Sciatic nerve (tissue), 2 donors: ENCODE results near the gene EEF2K. TPM values are rescaled to one million over a fixed set of nuclear protein-coding genes. Genes with fewer than 3 reads are reported as not detected.

Source experiments
- ATAC-seq: fragments of 200-7000 bp; cut with Tn5 transposase; one replicate; pipeline ENCODE4 v1.9.1; 2020; ENCODE audit warnings: mild to moderate bottlenecking, moderate library complexity
- DNase-seq: peaks from one replicate; pipeline ENCODE4 v3.0.0-alpha.2; 2020; ENCODE audit warnings: low spot score
- intact Hi-C: fragments of 100-400 bp; cut with DNase I; formaldehyde crosslinking; loops from one replicate; pipeline ENCODE4 v1.14.2; 2022
- total RNA-seq: library from RNA; stranded (reverse); fragmentation: NEBNext Ultra II Directional; extraction: Animal tissue kit (Norgen Biotek cat#: 25700); gene quantifications from one replicate; pipeline ENCODE4 v1.2.1, GENCODE V29; 2021
- donor health status: DM: no; HTN: no; CAD: no.
- donor health status: DM: no; HTN: no; CAD: no.

Gene EEF2K
- total RNA-seq, 1 donor from 2014 or later: 47.0 TPM

DNA sequence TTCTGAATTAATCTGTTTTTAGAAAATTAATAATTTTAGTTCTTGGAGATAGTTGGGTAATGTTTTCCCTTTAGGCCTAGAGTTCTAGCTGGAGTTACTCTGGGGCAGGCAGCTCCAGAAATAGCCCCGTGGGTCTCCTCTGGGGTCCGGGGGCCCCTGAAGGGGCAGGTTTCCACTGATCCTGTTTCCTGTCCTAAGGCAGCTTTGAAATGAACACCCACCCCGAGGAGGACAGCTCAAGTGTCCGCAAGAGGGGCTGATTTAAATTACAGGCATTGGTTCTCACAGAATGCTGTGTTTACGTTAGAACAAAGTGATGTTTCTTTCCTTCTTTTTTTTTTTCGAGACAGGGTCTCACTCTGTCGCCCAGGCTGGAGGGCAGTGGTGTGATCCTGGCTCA lies 23.8 kb downstream of the EEF2K start:
- intact Hi-C loops: no loop called here
- DNase-seq (no peak), ATAC-seq (no peak)

DNA sequence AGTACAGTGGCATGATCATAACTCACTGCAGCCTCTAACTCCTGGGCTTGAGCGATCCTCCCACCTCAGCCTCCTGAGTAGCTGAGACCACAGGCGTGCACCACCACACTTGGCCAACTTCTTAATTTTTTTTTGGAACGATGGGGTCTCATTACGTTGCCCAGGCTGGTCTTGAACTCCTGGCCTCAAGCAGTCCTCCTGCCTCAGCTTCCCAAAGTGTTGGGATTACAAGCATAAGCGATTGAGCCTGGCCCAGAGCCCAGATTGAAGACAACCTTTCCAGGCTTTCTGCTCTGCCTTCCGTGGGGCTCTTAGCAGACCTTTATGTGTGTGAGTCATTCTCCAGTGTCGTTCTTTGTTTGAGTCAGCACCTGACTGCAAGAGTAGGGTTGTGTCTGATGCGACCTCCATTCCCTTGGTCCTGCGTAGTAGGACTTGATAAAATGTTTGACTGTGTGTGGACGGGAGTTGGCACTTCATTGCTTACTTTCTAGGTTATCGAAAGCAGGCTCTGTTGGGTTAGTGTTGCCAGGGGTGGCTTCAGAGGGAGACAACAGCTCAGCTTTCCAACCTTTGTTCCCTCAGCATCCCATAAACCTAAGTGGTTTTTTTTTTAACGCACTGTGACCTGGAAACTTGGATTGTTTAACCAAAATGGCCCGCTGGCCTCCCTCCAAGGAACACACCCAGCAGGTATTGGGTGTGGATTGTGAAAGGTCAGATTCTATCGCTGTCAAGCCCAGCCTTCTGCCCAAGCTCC lies 26.4 kb downstream of the EEF2K start:
- no peak for DNase-seq
- intact Hi-C loops: no loop called here
- ATAC-seq: no peak

DNA sequence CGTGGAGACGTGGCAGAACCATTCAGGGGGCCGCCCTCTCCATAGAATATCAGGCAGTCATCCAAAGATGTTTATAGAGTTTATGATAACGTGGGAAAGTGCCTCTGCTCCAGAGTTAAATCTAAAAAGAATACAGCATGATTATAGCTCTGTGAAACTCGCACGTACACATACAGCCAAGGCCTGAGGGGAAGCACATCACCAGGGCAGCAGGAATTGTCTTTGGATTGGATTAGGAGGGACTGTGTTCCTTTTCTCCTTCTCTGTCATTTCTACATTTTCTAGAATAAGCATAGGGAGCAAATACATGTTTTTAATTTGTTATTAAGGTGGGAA lies 26.9 kb downstream of the EEF2K start:
- no peak for DNase-seq
- no peak for ATAC-seq
- intact Hi-C loops: no loop called here

DNA sequence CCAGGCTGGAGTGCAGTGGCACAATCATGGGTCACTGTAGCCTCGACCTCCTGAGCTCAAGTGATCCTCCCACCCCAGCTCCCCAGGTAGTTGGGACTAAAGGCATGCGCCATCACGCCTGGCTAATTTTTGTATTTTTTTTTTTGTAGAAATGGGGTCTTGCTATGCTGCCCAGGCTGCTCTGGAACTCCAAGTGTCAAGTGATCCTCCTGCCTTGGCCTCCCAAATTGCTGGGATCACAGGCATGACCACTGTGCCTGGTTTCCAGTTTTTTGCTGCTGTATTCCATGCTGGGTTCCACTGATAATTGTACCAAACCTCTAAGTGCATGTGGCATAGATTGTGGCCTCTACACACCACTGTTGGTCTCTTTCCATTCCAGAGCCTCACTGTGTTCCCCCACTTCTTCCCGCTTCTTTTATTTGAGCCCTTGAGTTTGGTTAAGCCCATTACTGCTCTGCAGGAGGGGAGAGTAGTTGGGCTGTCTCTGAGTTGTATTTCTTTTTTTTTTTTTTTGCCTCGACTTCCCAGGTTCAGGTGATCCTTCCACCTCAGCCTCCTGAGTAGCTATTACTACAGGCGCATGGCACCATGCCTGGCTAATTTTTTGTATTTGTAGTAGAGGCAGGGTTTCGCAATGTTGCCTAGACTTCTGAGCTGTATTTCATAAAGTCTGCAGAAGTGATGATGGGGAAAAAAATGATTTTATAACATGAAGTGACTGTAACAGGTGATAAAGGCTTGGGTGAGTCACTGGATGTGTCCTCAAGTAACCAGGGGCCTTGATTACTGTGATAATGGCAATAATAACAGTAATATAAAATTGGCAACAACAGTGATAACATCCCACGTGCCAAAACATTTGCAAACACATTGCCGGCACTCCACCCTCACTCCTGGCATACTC lies 30.0 kb downstream of the EEF2K start:
- intact Hi-C loops: no loop called here
- ATAC-seq (peak; percentile 78), DNase-seq (no peak)

DNA sequence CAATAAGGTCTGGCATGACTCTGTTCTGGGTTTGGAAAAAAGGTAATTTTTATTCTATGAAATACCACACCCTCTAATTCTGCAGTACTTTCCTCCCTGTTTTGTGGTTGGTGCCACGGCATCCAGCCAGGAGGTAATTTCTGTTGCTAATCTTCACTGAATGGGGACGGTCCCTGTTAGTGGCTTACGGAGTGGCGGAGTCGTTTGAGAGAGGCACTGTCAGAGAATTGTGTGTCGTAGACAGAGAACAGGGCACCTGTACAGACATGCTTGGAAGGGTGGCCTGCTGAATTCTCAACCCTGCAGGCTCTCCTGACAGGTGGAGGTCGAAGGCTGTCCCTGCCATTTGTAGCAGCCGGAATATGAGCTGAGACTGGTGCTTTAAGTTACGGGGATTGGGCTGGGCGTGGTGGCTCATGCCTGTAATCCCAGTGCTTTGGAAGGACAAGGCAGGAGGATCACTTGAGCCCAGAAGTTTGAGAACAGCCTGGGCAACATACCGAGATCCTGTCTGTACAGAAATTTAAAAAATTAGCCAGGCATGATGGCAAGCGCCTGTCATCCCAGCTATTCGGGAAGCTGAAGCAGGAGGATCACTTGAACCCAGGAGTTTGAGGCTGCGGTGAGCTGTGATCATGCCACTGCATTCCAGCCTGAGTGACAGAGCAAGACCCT lies 33.2 kb downstream of the EEF2K start:
- intact Hi-C loops: no loop called here
- ATAC-seq: no peak
- no peak for DNase-seq

DNA sequence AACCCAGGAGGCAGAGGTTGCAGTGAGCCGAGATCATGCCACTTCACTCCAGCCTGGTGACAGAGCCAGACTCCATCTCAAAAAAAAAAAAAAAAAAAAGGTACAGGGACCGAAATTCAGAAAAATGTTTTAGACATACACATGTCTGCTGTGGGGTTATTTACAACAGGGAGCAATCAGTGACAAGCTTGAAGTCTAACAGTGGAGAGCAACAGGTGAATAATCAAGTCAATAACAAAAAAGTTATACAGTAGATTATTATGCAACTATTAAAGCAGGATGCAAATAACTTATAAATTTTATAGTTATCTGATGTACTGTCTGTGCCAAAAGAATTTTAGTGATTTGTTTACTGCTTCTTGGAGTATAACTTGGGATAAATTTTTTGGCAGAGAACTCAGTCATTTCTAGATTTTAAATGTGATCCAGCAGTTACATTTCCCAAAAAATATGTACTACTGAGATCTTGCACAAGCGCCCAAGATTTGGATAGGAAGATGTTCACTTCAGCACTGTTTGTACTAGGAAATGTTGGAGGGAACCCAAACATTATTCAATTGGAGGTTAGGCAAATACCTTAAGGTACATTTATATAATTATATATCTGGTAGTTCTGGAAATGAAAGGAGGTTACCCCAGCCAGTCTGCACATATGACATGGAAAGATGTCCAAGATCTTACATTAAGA lies 34.1 kb downstream of the EEF2K start:
- intact Hi-C loops: no loop called here
- ATAC-seq (peak; percentile 82), DNase-seq (no peak)

DNA sequence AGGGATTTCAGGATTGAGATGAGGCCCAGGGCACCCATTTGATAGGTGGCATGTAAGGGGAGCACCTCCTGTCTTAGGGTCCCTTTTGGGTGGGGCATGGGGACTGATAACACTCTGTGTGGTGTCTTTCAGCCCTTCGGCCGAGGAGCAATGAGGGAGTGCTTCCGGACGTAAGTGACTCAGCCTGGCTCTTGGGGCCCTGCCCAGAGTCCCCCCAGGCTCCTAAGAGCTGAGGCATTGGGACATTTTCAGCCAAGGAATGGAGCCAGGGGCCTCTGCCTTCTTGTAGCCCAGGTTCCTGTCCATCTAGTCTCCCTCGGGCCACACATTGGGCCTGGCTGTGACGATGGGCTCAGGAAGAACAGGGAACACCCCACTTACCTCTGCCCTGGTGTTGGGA lies 44.4 kb downstream of the EEF2K start:
- ATAC-seq: no peak
- DNase-seq: no peak
- intact Hi-C loops: no loop called here

DNA sequence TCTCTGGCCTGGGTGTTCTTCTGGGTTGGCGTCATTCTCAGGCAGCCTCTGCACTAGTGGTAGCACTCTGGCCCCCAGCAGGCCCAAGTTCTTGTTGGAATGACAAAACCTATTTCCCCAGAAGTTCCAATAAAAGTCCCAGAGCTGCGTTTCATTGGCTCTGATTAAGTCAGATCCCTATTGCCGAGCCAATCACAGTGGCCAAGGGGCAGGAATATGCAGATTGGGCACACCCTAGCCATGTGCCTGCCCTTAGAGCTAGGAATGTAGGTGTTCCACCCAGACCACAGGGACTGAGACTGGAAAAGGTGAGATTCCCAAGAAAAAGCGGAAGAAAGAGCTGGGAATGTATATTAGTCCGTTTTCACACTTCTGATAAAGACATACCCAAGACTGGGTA lies 46.2 kb downstream of the EEF2K start:
- intact Hi-C loops: no loop called here
- DNase-seq (no peak), ATAC-seq (no peak)

DNA sequence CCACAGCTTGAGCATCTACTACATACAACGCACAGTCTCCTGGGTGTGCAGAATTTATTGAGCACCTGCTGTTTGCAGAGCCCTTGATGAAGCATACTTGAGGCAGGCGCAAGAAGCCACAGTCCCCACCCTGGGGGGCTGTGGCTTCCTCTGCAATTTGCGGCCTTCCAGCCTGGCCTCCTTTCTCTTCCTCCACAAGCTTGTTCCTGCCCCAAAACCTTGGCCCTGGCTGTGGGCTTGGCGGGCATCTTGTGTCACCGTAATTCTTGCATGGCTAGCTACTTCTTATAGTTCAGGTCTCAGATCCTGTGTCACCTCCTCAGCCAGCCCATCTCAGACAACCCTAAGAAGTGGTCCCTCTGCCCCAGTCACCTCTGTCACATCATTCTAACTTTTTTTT lies 47.2 kb downstream of the EEF2K start:
- ATAC-seq (no peak), DNase-seq (no peak)
- intact Hi-C loops: no loop called here

DNA sequence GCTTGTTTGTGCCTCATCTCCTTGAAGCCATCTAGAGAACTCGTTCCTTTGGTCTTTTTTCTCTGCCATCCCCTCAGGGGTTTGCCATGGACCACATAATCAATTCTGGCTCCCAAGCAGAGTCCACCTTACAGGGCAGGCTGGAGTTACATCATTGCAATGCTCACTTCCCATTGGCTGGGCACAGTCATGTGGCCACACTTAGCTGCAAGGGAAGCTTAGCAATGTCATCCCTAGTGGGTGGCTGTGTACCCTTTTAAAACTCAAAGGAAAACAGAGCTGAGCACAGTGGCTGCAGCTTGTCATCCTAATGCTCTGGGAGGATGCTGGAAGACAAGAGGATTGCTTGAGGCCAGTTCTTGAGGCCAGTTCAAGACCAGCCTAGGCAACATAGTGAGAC lies 49.3 kb downstream of the EEF2K start:
- intact Hi-C loops: no loop called here
- ATAC-seq (no peak), DNase-seq (no peak)

DNA sequence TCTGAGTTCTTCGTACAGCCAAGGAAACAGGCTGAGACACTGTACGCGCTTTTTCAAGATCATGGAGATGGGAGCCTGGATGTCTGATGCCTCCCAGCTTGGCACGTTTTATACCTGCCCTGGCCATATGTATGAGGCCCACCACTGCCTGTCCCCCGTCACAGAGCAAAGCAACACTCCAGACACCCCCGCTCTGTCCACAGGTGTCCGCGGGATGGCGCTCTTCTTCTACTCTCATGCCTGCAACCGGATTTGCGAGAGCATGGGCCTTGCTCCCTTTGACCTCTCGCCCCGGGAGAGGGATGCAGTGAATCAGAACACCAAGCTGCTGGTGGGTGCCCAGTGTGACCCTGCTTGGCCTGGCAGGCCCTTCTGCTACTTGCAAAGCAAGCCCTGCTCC lies 51.4 kb downstream of the EEF2K start:
- no peak for DNase-seq

DNA sequence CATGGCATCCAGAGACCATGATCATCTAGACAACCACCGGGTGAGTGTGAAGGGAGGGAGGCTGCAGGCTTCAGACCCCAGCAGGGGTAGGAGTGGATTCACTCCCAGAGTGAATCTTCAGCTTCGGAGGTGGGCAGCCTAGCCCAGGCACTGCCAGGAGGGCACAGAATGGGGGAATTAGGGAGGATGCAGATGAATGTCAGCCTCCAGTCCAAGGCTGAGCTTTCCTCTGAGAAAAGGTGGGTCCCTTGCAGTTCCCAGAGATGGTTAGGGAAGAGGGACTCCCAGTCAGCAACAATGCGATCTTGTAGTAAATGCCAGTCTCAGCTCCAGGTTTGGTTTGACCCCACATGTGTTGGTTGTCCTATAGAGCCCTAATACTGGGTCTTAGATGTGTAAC lies 54.4 kb downstream of the EEF2K start:
- intact Hi-C loops: no loop called here
- ATAC-seq: no peak
- no peak for DNase-seq

More for the DNA sequence above, 51.4 kb downstream of the EEF2K start:
- intact Hi-C loops: no loop called here
- no peak for ATAC-seq

DNA sequence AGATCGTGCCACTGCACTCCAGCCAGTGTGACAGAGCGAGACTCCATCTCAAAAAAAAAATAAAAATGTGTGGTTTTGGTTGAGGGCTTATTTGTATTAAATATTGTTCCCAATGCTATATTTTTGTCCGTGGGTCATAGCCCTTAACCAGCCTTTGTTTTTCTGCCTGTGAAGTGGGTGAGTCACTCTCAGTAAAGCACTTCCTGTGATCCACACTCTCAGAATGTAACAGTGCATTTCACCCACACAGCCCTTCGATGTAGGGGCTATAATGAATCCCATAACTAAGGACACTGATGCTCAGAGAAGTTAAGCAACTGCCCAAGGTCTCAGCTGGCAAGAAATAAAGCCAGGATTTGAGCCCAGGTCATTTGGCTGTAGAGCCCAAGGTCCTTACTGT lies 56.4 kb downstream of the EEF2K start:
- ATAC-seq: no peak
- intact Hi-C loops: no loop called here

DNA sequence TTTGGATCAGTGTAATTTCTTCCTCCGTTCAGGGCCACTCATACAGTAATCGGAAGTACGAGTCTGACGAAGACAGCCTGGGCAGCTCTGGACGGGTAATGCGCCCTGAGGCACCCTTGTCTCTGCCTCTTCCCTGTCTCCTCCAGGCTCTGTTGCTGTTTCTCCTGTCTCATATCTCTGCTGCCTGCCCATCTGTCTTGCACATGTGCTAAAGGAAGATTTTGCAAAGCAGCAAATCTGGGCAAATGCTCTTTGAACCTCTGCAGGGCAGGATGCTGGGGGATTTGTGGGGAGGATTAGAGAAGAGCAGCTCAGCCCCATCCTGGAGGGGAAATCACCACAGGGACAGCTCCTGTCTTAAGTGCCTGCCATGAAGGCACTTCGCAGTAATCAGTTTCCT lies 58.7 kb downstream of the EEF2K start:
- DNase-seq (no peak), ATAC-seq (no peak)
- intact Hi-C loops: no loop called here

More for the DNA sequence above, 56.4 kb downstream of the EEF2K start:
- no peak for DNase-seq

DNA sequence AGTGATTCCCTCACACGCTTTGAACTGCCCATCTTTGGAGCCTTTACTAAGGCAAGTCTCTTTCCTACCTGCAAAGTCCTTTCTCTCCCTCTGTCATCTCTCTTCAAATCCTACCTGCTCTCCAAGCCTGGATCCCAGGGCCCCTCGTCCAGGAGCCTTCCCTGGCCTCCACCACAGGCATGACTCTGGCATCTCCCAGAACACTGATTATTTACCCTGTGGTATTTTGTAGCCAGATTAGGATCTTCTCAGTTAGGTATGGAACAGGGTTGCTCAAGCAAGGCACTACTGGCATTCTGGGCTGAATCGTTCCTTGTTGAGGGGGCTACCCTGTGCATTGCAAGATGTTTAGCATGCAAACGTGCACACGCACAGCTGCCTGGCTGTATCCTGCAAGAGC lies 59.3 kb downstream of the EEF2K start:
- intact Hi-C loops: no loop called here
- DNase-seq (no peak), ATAC-seq (no peak)

DNA sequence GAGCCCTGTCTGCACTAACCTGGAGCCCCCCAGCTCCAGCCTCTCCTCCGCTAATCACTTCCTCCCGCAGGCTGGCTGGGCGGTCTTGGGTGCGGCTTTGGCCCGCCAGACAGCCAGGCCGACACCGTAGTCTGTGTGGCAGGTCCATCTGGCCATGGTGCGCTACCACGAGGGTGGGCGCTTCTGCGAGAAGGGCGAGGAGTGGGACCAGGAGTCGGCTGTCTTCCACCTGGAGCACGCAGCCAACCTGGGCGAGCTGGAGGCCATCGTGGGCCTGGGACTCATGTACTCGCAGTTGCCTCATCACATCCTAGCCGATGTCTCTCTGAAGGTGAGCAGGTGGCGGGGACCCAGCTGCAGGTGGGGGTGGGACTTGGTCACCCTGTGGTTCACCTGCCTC lies 60.5 kb downstream of the EEF2K start:
- DNase-seq: no peak
- no peak for ATAC-seq
- intact Hi-C loops: no loop called here

DNA sequence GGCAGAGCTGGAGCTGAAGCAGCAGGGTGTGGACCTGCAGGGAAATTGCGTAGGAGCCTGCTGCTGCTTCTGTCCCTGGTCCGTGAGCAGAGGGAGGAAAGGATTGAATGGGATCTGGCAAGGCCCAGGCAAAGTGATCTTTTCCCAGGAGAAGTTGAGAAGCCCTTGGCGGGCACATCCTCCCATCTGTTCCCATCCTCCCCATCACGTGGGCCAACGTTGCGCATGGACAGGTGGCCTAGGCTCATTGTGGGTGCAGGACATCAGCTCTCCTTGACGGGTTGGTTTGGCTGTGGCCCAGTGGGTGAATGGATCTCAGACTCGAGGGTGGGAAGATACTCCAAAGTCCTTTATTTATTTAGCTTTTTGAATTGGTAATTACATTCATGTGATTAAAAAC lies 61.7 kb downstream of the EEF2K start:
- DNase-seq (no peak), ATAC-seq (no peak)
- intact Hi-C loops: no loop called here

DNA sequence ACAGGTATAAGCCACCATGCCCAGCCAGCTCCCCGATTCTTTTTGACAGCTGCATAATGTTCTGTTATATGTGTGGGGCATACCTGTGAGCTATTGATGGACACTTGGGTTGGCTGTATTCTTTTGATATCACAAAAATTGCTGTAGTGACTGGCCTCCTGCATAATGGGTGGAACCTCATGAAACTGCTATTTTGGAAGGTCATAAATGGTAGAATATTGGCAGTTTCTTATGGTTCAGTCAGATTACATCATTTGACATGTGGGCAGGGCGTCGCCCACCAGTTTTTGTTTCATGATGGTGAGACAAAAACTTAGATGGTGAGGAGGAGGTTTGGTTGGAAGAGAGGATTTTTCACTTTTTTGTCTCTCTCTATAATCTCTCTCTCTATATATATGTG lies 64.4 kb downstream of the EEF2K start:
- no peak for DNase-seq
- intact Hi-C loops: no loop called here
- ATAC-seq: no peak

DNA sequence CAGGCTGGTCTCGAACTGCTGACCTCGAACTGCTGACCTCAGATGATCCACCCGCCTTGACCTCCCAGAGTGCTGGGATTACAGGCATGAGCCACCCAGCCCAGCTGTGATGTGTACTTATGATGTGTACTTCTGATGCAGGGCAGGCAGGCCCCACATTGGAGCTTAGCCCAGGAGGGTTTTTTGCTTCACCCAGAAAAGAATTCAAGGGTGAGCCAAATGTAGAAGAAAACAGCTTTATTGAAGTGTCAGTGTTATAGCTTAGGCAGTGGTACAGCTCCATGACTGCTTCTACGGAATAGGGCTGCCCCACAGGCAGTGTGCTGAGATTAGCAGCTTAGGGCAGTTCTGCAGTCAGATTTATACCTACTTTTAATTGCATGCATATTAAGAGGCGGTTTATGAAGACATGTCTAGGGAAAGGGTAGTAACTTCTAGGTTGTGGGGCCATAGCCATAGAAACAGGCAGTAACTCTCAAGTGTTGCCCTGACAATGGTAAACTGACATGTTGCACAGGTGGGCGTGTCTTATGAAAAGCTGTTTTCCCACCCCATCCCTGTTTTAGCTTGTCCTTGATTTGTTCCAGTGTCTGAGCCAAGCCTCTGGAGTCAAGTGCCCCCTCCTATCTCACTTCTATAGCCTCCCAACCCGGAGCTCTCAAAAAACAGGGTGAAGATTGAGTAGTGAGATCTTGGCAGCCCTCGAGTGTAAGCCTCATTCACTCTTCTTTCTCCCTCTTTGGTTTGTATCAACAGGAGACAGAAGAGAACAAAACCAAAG lies 67.0 kb downstream of the EEF2K start:
- no peak for DNase-seq
- intact Hi-C loops: no loop called here
- ATAC-seq: peak; percentile 36
